IMR-90 (cell line): ENCODE results near the gene NRL. TPM values are rescaled to one million over a fixed set of nuclear protein-coding genes. Genes with fewer than 3 reads are reported as not detected.

Experiments
- ATAC-seq: fragments of 200-7000 bp; cut with Tn5 transposase; 2 replicates; pipeline ENCODE4 v1.9.1; 2020; ENCODE audit warnings: low read depth, mild to moderate bottlenecking, moderate library complexity
- BruUV-seq: library from RNA; stranded (reverse); fragments of 400-500 nt; replicated peaks from 2 replicates; lab custom pipeline; 2021; lab: Mats Ljungman, UMichigan
- CTCF ChIA-PET: fragments of 300-600 bp; formaldehyde crosslinking; extraction: SDS; loops from one replicate; lab custom pipeline; 2021; ENCODE audit warnings: antibody characterized with exemption; lab: Yijun Ruan, JAX
- POLR2A ChIA-PET: fragments of 300-600 bp; sonication (Branson Sonifier 250); formaldehyde crosslinking; loops from one replicate; lab custom pipeline; 2022; ENCODE audit warnings: antibody characterized with exemption; ENCODE audit not compliant: unreplicated experiment; lab: Charles Lee
- DNase-seq: peaks from one replicate; pipeline ENCODE4 v3.0.0; 2013
- H2AFZ ChIP-seq: replicated peaks from 2 replicates; pipeline ENCODE3; 2013; ENCODE audit warnings: low read length, mild to moderate bottlenecking; ENCODE audit not compliant: poor library complexity
- H2AK5ac ChIP-seq: 2 replicates; pipeline ENCODE4 v1.6.1; 2013; ENCODE audit warnings: low read depth, low read length, inconsistent platforms
- H2AK9ac ChIP-seq: replicated peaks from 2 replicates; pipeline ENCODE3; 2013; ENCODE audit warnings: mild to moderate bottlenecking, low read depth, low read length, moderate library complexity; ENCODE audit not compliant: poor library complexity
- H2BK120ac ChIP-seq: 2 replicates; pipeline ENCODE4 v1.6.1; 2013; ENCODE audit warnings: low read depth, low read length, inconsistent platforms
- H2BK15ac ChIP-seq: 3 replicates; pipeline ENCODE4 v1.6.1; 2013; ENCODE audit warnings: low read depth, low read length, inconsistent platforms
- H2BK20ac ChIP-seq: 2 replicates; pipeline ENCODE4 v1.6.1; 2013; ENCODE audit warnings: low read depth, mild to moderate bottlenecking, inconsistent platforms, low read length, moderate library complexity
- H2BK5ac ChIP-seq: 2 replicates; pipeline ENCODE4 v1.6.1; 2013; ENCODE audit warnings: mild to moderate bottlenecking, low read depth, low read length, inconsistent platforms; ENCODE audit not compliant: poor library complexity, severe bottlenecking
- H3K14ac ChIP-seq: replicated peaks from 2 replicates; pipeline ENCODE4 v1.6.1; 2013; ENCODE audit warnings: low read depth, low read length, inconsistent platforms
- H3K18ac ChIP-seq: 2 replicates; pipeline ENCODE4 v1.6.1; 2013; ENCODE audit warnings: low read depth, low read length, control low read depth
- H3K23ac ChIP-seq: 2 replicates; pipeline ENCODE4 v1.6.1; 2013; ENCODE audit warnings: low read depth, low read length, inconsistent platforms
- H3K27ac ChIP-seq: 2 replicates; pipeline ENCODE4 v1.5.1; 2013; ENCODE audit warnings: mild to moderate bottlenecking, control low read depth, low read length; ENCODE audit not compliant: insufficient read depth
- H3K27me3 ChIP-seq: 2 replicates; pipeline ENCODE4 v1.6.1; 2013; ENCODE audit warnings: low read length; ENCODE audit not compliant: control insufficient read depth, insufficient read depth
- H3K36me3 ChIP-seq: 2 replicates; pipeline ENCODE4 v1.6.1; 2013; ENCODE audit warnings: low read length, mixed read lengths; ENCODE audit not compliant: control insufficient read depth, insufficient read depth
- H3K4ac ChIP-seq: 2 replicates; pipeline ENCODE4 v1.6.1; 2013; ENCODE audit warnings: low read depth, low read length, inconsistent platforms
- H3K4me1 ChIP-seq: 2 replicates; pipeline ENCODE4 v1.6.1; 2013; ENCODE audit warnings: low read length, mixed read lengths; ENCODE audit not compliant: control insufficient read depth, insufficient read depth
- H3K4me2 ChIP-seq: 2 replicates; pipeline ENCODE4 v1.6.1; 2013; ENCODE audit warnings: low read depth, mild to moderate bottlenecking, control low read depth, low read length, moderate library complexity
- H3K4me3 ChIP-seq: 2 replicates; pipeline ENCODE4 v1.5.1; 2013; ENCODE audit warnings: low read depth, mild to moderate bottlenecking, control low read depth, low read length, moderate library complexity; ENCODE audit not compliant: insufficient read depth
- H3K56ac ChIP-seq: 2 replicates; pipeline ENCODE4 v1.6.1; 2013; ENCODE audit warnings: low read length, inconsistent platforms; ENCODE audit not compliant: insufficient read depth; ENCODE audit errors: extremely low read depth
- H3K79me1 ChIP-seq, 2 experiments: 2 replicates each; pipeline ENCODE4 v1.6.1; 2013; ENCODE audit warnings: low read length in 2 of 2, inconsistent platforms in 1 of 2, low read depth in 1 of 2
- H3K9ac ChIP-seq: 2 replicates; pipeline ENCODE4 v1.6.1; 2013; ENCODE audit warnings: low read depth, low read length, control low read depth
- H3K9me1 ChIP-seq: 2 replicates; pipeline ENCODE4 v1.6.1; 2013; ENCODE audit warnings: low read length, inconsistent platforms; ENCODE audit not compliant: insufficient read depth
- H3K9me3 ChIP-seq: 2 replicates; pipeline ENCODE4 v1.6.1; 2013; ENCODE audit warnings: low read length; ENCODE audit not compliant: control insufficient read depth, insufficient read depth
- H4K20me1 ChIP-seq: 2 replicates; pipeline ENCODE4 v1.6.1; 2013; ENCODE audit warnings: low read length, inconsistent platforms; ENCODE audit not compliant: insufficient read depth
- H4K5ac ChIP-seq: 2 replicates; pipeline ENCODE4 v1.6.1; 2013; ENCODE audit warnings: mild to moderate bottlenecking, low read depth, low read length, control low read depth
- H4K8ac ChIP-seq, 2 experiments: 2 replicates each; pipeline ENCODE4 v1.6.1; 2013; ENCODE audit warnings: low read depth in 2 of 2, low read length in 2 of 2, control low read depth in 1 of 2, inconsistent platforms in 1 of 2
- H4K91ac ChIP-seq: 2 replicates; pipeline ENCODE4 v1.6.1; 2013; ENCODE audit warnings: low read depth, low read length, inconsistent platforms; ENCODE audit not compliant: insufficient read depth
- BHLHE40 ChIP-seq: fragments of 150-350 bp; IDR thresholded peaks from 2 replicates; pipeline ENCODE4 v1.6.1; 2016; ENCODE audit warnings: mild to moderate bottlenecking, low read depth, low read length
- CEBPB ChIP-seq: IDR thresholded peaks from 2 replicates; pipeline ENCODE4 v1.6.1; 2012; ENCODE audit warnings: low read depth, low read length, improper control_type of control experiment
- CHD1 ChIP-seq: IDR thresholded peaks from 2 replicates; pipeline ENCODE4 v1.6.1; 2012; ENCODE audit warnings: low read depth, low read length, improper control_type of control experiment
- FOS ChIP-seq: fragments of 150-350 bp; IDR thresholded peaks from 2 replicates; pipeline ENCODE4 v1.6.1; 2016; ENCODE audit warnings: low read depth, low read length
- MAZ ChIP-seq: IDR thresholded peaks from 2 replicates; pipeline ENCODE4 v1.6.1; 2012; ENCODE audit warnings: low read depth, mild to moderate bottlenecking, low read length, improper control_type of control experiment, moderate library complexity, borderline replicate concordance
- MXI1 ChIP-seq: IDR thresholded peaks from 2 replicates; pipeline ENCODE4 v1.6.1; 2012; ENCODE audit warnings: low read depth, mild to moderate bottlenecking, low read length, moderate library complexity, borderline replicate concordance
- NFE2L2 ChIP-seq: fragments of 150-350 bp; IDR thresholded peaks from 2 replicates; pipeline ENCODE4 v1.6.1; 2016; ENCODE audit warnings: low read depth, mild to moderate bottlenecking, low read length
- POLR2A ChIP-seq: IDR thresholded peaks from 2 replicates; pipeline ENCODE4 v1.6.1; 2012; ENCODE audit warnings: mild to moderate bottlenecking, low read depth, low read length
- RCOR1 ChIP-seq: IDR thresholded peaks from 2 replicates; pipeline ENCODE4 v1.6.1; 2012; ENCODE audit warnings: mild to moderate bottlenecking, low read length, improper control_type of control experiment; ENCODE audit not compliant: insufficient replicate concordance
- RFX5 ChIP-seq: IDR thresholded peaks from 2 replicates; pipeline ENCODE4 v1.8.0; 2012; ENCODE audit warnings: low read depth, mild to moderate bottlenecking, low read length, moderate library complexity
- SMC3 ChIP-seq: fragments of 150-350 bp; IDR thresholded peaks from 2 replicates; pipeline ENCODE4 v1.6.1; 2016; ENCODE audit warnings: low read depth, mild to moderate bottlenecking, antibody characterized with exemption, low read length, moderate library complexity
- WGBS, 2 experiments: methylation state at CpG; one replicate each; pipeline versions ENCODE4 v1.1.5 to v1.1.7; 2013; ENCODE audit warnings: missing lambda C conversion rate in 2 of 2; ENCODE audit not compliant: insufficient read length in 1 of 2; ENCODE audit errors: extremely low coverage in 2 of 2; 5-methylcytosine and 5-hydroxymethylcytosine counted together
- dilution Hi-C: fragments of 300-500 bp; cut with HindIII; formaldehyde crosslinking; loops from one replicate; pipeline ENCODE4 v1.14.3; 2018; ENCODE audit warnings: low sequenced_read_pairs; ENCODE audit not compliant: unreplicated experiment
- in situ Hi-C: fragments of 300-500 bp; cut with MboI; formaldehyde crosslinking; loops from 3 replicates; pipeline ENCODE4 v1.14.3; 2019; ENCODE audit warnings: low sequenced_read_pairs, inconsistent platforms, mixed read lengths
- intact Hi-C: fragments of 100-400 bp; cut with micrococcal nuclease; formaldehyde crosslinking; loops from 2 replicates; pipeline ENCODE4 v1.10.0; 2022
- polyA plus RNA-seq, 3 experiments: library from polyadenylated mRNA; depleted of rRNA; stranded (reverse); fragments of >200 nt; gene quantifications; 2 replicates each; pipeline ENCODE4 v1.2.3, GENCODE V29; 2012; ENCODE audit warnings: low replicate concordance in 1 of 3
- total RNA-seq: library from RNA; depleted of rRNA; stranded (reverse); fragments of >200 nt; gene quantifications from 2 replicates; pipeline ENCODE4 v1.2.3, GENCODE V29; 2012
- TF ChIP-seq, protein P1 (sequence below): fragments of 150-350 bp; IDR thresholded peaks from 2 replicates; pipeline ENCODE4 v1.6.1; 2017; ENCODE audit warnings: mild to moderate bottlenecking, antibody characterized with exemption, low read length, low read depth
- TF ChIP-seq, protein P2 (sequence below): fragments of 150-350 bp; IDR thresholded peaks from 2 replicates; pipeline ENCODE4 v1.6.1; 2016; ENCODE audit warnings: low read depth, mild to moderate bottlenecking, low read length, moderate library complexity, borderline replicate concordance

The NRL gene
- total and polyA plus RNA-seq, 2 of the 4 experiments (the other 2 are of a cell fraction), result 0.18 to 0.70 TPM

DNA sequence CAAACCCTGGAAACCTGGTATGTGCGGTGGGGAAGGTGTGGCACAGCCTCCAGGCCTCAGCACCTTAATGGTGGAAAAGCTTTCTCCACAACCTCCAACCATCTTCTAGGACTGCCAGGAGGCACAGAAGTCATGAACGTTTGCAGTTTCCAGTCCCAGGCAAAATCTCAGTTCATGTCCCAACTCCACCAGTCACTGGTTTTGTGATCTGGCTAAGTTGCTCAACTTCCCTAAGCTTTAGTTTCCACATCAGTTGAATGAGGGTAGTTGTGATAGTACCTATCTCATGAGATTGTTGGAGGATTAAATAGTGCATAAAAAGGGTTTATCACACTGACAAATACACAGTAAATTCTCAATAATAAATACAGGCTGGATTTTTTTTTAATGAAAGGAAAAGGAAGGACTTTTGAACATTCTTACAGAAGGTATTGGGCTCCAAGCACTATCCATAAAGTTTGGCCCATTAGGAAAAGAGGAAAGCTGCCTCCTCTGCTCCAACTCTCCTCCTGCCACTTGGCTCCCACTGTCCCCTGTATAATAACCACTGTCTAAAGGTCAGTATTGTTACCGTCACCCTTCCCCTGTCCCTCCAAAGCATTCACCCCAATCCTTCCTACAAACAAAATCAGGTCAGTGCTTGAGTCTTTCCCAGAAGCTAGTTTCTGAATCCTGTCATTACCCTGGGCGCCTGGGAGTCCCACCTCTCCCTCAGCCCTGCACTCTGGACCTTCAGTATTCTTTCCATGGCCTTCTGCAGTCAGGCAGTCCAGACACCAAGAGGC lies 14.4 kb downstream of the NRL start:
- dilution Hi-C loops (no loop called here), in situ Hi-C loops (no loop called here)

More for the DNA sequence above, 14.4 kb downstream of the NRL start:
- Histone ChIP-seq H4K20me1 (peaks cover 19% of the 10 kb centered on the region; the same call in 1 of the 2 replicates), H2BK20ac (no peak overlapping the region), H2BK15ac (no peak overlapping the region), H4K91ac (no peak overlapping the region), H3K36me3 (peaks cover 45% of the 10 kb centered on the region), H3K27ac (no peak overlapping the region), H3K79me1 (peaks cover 14 to 31% of the 10 kb centered on the region in 2 experiments), H3K4me2 (no peak overlapping the region), H3K23ac (no peak overlapping the region; the same call in 1 of the 2 replicates), H3K4me3 (no peak overlapping the region), H3K27me3 (no peaks in the 10 kb centered on the region), H3K4ac (no peak overlapping the region), H3K4me1 (peaks cover 4% of the 10 kb centered on the region), H4K5ac (no peak overlapping the region), H3K9ac (no peak overlapping the region), H3K14ac (no peak overlapping the region), H2BK120ac (no peak overlapping the region), H2AK5ac (no peak overlapping the region), H3K56ac (no peak overlapping the region), H4K8ac (no peak overlapping the region), H2BK5ac (no peak overlapping the region), H2AFZ (no peak overlapping the region), H3K9me3 (no peaks in the 10 kb centered on the region; the same call in 1 of the 2 replicates), H2AK9ac (no peak overlapping the region), H3K9me1 (peaks cover 17% of the 10 kb centered on the region), H3K18ac (no peak overlapping the region)
- intact Hi-C loops, result no loop called here
- CTCF ChIA-PET, result no interaction called here
- no TSS peak for BruUV-seq
- WGBS, 2 experiments, result 100% methylated on average over 1 of the region's 4 CpGs; no CpG with 5 or more reads in 1 of the 2 experiments
- TF ChIP-seq, protein P1, sequence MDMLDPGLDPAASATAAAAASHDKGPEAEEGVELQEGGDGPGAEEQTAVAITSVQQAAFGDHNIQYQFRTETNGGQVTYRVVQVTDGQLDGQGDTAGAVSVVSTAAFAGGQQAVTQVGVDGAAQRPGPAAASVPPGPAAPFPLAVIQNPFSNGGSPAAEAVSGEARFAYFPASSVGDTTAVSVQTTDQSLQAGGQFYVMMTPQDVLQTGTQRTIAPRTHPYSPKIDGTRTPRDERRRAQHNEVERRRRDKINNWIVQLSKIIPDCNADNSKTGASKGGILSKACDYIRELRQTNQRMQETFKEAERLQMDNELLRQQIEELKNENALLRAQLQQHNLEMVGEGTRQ, result no peak
- TF ChIP-seq MXI1 (no peak), CHD1 (no peak), POLR2A (no peak), FOS (no peak), RCOR1 (no peak), CEBPB (no peak), NFE2L2 (no peak), MAZ (no peak), SMC3 (no peak), RFX5 (no peak), BHLHE40 (no peak)
- TF ChIP-seq, protein P2, sequence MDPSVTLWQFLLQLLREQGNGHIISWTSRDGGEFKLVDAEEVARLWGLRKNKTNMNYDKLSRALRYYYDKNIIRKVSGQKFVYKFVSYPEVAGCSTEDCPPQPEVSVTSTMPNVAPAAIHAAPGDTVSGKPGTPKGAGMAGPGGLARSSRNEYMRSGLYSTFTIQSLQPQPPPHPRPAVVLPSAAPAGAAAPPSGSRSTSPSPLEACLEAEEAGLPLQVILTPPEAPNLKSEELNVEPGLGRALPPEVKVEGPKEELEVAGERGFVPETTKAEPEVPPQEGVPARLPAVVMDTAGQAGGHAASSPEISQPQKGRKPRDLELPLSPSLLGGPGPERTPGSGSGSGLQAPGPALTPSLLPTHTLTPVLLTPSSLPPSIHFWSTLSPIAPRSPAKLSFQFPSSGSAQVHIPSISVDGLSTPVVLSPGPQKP, result no peak
- ATAC-seq (no peak), DNase-seq (no peak)
- POLR2A ChIA-PET, result no interaction called here
